NCI-H2227 (cell line): ENCODE measurements around the gene CDK1.

Source experiments
- DNase-seq: peaks from one replicate; lab custom pipeline; 2025; ENCODE audit not compliant: unreplicated experiment; lab: John Stamatoyannopoulos, UW

The CDK1 gene

DNA sequence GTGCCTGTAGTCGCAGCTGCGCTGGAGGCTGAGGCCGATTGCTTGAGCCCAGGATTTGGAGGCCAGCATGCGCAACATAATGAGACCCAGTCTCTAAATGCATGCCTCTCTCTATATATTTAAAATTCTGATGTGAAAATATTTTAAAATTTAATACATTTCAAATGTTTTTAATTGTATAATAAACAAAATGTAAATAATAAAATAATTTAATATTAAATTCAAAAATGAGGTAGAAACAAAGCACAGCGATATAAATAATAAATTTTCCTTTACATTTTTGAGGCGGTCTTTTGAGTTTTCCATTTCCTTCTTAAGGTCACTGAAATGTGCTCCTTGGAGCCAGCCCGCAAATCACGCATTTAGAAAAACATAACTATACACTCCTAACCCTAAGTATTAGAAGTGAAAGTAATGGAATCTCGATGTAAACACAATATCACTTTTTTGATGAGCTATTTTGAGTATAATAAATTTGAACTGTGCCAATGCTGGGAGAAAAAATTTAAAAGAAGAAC is 523 bp upstream of the CDK1 start:
- DNase-seq, result no peak

- no peak for DNase-seq
These were observed 906 bp downstream of the CDK1 start for GRCh38 chr10:60778971-60779796.

GRCh38 chr10:60781661-60782060 is 3.4 kb downstream of the CDK1 start:
- no peak for DNase-seq

DNA sequence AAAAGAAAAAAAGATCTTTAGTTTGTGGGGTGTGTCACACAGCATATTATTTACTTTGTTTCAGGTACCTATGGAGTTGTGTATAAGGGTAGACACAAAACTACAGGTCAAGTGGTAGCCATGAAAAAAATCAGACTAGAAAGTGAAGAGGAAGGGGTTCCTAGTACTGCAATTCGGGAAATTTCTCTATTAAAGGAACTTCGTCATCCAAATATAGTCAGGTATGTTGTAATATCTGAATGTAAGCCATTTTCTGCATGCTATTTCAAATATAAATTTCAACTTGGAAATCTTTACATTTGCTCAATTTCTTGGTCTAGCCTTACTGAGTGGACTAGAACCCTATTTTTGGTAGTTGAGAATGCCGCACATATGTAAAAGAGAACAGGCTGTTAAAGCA is 6.4 kb downstream of the CDK1 start:
- DNase-seq, result no peak

DNA sequence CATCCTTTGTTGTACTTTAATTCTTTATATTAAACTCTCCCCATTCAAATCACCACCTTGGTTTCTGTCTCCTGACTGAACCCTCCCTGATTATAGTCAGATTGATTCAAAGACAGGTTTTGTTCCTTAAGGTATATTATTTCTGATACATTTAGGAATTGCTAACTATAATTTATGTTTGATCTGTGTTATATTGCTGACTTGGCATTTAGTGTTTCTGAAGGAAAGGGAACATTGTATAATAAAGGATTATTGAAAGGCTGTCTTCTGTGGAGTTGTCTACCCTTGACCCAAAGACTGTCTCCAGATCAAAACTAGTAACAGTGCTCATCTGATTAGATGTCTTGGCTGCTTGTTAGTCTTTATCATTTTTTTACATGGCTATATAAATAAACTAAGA is 10.3 kb downstream of the CDK1 start:
- DNase-seq, result no peak

DNA sequence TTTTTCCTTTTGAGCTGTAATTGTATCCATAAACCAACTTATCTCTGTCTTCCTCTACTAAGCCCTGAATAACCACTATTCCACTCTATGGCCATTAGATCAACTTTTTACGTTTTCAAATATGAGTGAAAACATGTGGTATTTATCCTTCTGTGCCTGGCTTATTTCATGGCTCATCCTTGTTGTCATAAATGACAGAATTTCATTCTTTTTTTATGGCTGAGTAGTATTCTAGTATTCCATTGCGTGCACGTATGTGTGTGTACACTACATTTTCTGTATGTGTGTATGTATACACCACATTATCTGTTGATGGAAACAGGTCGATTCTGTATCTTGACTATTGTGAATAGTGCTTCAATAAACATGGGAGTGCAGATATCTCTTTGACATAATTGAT is 11.1 kb downstream of the CDK1 start:
- DNase-seq, result no peak

DNA sequence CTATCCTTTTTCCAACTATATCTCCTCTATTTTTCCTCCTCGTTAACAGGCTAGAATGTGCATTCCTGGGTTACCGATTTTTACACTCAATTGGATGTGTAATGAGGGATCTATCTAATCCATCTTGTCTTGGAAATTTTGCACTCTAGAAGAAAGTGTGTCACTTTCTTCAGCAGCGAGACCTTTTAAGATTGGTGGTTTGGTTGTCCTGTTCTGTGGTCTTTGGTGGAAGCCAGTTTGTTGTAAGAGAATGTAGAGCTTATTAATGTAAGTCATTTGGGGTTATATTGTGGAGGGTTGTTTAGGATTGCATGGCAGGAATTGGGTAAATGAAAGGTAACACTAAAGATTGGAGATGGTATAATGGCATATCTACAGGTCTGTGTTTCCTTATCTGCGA is 16.7 kb downstream of the CDK1 start:
- no peak for DNase-seq

DNA sequence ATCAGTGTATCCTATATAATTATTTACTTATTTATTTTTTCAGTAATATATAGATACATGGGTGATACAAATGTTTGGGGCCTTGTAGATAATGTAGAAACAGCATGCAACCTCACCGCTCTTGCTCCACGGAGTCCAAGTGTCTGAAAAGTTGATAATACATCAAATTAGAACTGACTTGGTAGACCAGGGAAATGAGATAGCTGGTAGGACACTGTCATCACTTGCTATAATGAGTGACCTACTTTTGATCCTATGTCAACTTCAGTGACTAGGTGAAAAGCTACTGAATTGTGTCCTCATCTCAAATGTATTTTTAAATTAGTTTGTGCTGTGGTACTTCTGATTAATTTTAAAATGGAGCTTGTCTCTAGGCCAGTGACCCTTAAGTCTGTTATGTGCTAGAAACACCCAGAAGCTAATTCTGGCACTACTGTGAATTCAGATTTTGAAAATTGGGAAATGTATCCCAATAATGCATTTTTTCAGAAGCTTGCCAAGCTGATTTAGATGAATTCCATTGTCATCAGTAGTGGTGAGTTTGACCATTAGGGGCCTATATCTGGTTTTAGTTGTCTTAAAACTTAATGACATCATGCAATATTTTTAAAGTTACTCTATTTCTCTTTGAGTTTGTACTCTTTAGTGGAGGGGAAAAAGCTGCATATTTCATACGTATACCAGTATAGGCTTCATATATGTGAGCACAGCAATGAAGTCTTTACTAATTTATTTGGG is 17.4 kb downstream of the CDK1 start:
- no peak for DNase-seq

GRCh38 chr10:60796481-60796880 is 18.2 kb downstream of the CDK1 start:
- no peak for DNase-seq

GRCh38 chr10:60797200-60797599 is 18.9 kb downstream of the CDK1 start:
- no peak for DNase-seq

GRCh38 chr10:60798031-60798430 is 19.8 kb downstream of the CDK1 start:
- DNase-seq, result no peak

GRCh38 chr10:60798870-60799269 is 20.6 kb downstream of the CDK1 start:
- no peak for DNase-seq

DNA sequence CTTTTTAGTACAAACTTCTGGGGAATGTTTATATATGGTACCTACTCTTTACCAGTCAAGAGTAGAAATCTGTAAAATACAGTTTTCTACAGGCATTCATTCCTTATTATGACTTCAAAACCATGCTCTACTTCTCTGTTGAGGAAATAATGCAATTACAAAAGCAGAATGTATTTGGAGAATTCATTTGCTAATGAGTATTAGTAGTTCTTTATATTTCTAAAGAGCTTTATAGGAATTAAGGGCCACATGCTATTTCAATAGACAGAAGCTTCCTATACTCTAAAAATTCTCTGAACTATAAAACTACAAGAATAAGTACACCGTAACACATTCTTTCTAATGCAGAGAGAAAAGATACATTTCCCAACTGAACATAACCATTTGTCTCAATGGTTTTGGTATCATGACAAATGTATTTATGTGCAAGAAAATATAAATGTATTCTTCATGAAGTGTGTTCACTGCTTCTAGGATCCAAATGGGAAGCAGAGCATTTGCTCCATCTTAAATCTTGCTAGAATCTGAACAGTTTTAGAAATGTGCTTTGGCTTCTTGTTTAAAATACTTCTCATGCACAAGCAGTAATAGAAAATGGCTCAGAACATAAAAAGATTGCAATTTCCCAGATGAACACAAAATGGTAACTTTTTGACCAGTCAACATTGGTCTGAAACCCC is 21.8 kb downstream of the CDK1 start:
- DNase-seq, result no peak

DNA sequence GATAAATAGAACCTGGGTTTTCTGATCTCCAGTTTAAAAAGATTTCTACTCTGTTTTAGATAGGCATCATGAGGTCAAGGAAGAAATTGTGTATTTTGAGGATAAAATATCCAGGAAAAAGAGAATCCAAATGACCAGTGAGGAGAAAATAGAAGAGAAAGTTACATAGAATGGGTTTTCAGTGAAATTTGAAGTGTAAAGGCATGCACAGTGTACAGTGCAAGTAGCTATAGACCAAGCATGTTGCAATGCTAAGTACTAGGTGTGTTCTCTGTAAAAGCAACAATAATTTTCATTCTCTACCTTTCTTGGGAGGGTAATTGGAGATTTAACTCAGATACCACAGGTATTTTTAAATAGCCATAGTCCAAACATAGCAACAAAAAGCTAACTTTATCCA is 22.6 kb downstream of the CDK1 start:
- no peak for DNase-seq

DNA sequence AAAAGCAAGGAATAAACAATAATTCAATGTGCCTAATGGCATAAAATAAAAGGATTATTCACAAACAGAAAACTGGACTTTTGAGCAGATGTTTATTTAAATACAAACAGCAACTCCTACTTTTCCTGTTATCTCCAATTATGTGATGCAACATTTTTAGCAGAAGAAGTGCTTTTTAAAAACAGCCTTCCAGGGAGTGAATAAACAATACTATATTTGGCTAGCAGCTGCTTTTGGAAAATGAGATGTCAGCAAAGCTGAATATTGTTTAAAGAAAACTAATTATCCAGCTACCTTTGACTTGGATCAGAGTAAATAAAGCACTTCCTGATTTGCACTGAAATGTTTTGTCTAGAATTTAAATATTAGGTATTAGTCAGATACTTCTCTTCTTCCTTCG is 23.2 kb downstream of the CDK1 start:
- no peak for DNase-seq

DNA sequence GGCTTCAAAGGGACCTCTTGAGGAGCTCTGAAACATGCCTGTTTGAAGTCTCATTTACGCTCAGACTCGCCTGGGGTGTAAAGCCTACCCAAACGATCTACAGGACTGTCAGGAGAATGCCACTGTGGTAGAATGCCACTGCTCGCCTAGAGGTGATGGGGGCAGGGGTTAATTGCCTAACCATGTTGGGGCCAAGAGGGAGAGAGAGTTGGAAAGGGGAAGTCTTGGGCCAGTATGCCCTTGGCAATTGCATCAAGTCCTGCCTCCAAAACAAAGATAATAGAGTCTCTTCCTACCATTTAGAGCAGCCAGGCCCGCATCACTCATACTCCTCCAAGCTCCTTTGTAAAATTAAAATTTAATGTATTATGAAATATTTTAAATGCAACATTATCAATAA is 25.2 kb downstream of the CDK1 start:
- DNase-seq, result no peak

- no peak for DNase-seq
These were observed 25.6 kb downstream of the CDK1 start for GRCh38 chr10:60803865-60804264.

- DNase-seq, result no peak
These were observed 28.6 kb downstream of the CDK1 start for GRCh38 chr10:60806921-60807320.

DNA sequence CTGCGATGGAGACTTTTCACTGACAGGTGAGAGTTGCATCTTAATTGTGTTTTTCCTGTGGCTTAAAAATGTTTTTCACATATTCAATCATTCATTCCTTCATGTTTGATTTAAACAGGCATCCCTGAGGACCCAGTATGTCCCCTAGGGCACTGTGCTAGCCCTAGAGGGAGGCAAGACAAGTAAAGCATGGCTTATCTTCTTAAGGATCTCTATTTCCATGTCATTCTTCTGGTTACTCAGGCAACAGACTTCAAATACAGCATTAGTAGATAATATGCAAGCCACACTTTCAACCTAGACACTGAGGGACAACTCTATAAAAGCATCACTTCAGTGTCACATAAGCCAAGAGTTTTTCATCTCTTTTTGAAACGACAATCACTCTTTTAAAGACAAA is 29.2 kb downstream of the CDK1 start:
- DNase-seq, result no peak

DNA sequence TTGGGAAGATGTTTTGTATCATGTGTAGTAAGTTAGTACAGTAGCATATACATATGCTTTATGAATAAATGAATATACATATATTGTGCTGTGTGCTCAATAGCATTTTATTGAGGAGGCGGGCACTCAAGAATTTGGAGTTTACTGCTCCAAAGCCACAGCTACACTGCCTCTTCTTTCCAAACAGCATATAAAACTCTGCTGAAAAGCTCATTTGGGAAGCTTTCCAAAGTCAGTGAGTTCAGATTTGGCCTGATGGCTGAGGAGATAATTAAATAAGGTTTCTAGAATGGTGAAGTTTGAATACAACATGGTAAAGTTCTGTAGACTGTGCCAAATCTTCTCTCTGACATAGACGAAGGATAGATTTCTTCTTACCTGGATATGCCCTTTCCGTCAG is 29.8 kb downstream of the CDK1 start:
- DNase-seq, result no peak

DNA sequence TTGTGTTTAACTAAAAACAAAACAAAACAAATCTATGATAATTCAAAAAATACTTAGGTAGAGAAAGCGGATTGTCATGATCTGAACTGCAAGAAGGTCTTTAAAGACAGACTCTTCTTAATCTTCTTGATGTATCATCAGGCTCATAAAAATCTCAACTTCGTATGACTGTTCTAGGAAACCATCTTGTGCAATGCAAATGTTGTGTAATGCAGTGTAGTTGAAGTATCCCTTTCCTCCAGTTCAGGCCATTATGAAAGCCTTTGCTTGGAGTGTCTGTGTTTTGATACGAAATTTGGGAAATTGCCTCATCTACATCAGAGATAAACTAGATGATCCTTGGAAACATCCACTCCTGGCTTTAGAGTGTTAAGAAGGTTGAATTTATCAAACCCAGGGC is 30.9 kb downstream of the CDK1 start:
- DNase-seq, result no peak
